ENCODE measurements around the gene ADCYAP1. TPM values are rescaled to one million over a fixed set of nuclear protein-coding genes. Genes with fewer than 3 reads are reported as not detected.
"Not testable (repeated sequence)": the region's sequence is repeated elsewhere in the genome, so short reads cannot be mapped to it uniquely, and the experiment has no call there.

ADCYAP1 gene
- total RNA-seq (not detected), polyA plus RNA-seq (not detected)

DNA sequence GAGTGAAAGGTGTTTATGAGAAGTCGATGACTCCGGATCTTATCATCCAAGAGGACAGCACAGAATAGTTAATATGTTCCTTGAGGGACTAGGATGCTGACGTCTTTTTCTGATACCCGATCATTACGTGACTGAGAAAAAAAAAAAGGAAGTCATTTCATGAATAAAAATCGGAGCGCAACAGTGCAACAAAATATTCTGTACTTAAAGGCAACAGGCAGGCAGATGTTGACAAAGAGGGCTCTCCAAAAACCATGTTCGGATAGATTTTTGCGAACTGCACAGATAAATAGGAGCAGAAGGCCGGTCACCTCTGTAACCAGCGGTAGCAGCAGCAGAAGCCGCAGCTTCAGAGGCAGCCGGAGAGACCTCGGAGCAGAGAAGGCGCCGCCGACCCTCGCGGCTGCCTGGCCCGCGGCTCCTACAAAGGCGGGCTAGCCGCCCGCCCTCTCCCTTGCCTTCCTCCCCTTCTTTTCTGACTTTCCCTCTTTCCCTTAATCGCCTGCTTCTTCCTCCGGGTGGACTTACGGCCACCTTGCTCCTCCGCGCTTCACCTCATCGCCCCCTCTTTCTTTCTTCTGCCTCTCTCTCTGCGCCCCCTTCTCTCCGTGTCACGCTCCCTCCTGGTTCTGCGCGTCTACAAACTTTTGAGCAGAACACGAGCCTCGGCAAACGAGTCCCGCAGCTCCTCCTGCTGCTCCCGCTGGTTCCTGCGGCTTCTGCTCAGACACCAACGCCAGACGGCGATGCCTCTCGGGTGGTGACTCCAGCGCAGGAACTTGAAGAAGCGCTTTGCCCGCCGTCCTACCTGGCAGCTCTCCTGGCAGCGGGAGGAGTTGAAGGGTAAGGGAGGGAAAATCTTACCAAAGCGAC lies at the start of gene ADCYAP1:
Gene ADCYAP1 (plus strand): TSS at position 654 of the 873 bp plus-strand sequence. CDS start 516 bp downstream, outside the sequence.
- DNase-seq (no peak), ATAC-seq (ENCODE audit: low read depth in 2 of 2) (no peak)
- H3K9me3 ChIP-seq (ENCODE audit: control insufficient read depth in 2 of 2, low read length in 2 of 2): no peaks in the 10 kb centered on the region
- H3K4me3 ChIP-seq (ENCODE audit: low read depth, low read length): no peak within 1 kb of the TSS
- Mint-ChIP-seq H3K27ac (no peak within 1 kb of the TSS), H3K27me3 (peaks cover 80% of the 10 kb centered on the region), H3K9me3 (peaks cover 0 to 7% (median 5%) of the 10 kb centered on the region in 7 donors), H3K4me1 (peaks cover 0 to 24% (median 9%) of the 10 kb centered on the region in 4 donors), H3K36me3 (no peaks in the 10 kb centered on the region), H3K4me3 (peak within 1 kb of the TSS in 2 of 4 donors; percentile 18 to 79)
- H3K4me1 ChIP-seq (ENCODE audit: control insufficient read depth, insufficient read depth, low read length, poor library complexity, severe bottlenecking): peaks cover 24% of the 10 kb centered on the region
- H3K27me3 ChIP-seq (ENCODE audit: control insufficient read depth, insufficient read depth, low read length): peaks cover 13% of the 10 kb centered on the region
- H3K36me3 ChIP-seq (ENCODE audit: control insufficient read depth, insufficient read depth, low read length): no peaks in the 10 kb centered on the region
- H3K27ac ChIP-seq (ENCODE audit: insufficient read depth, low read length, poor library complexity, severe bottlenecking): no peak within 1 kb of the TSS

DNA sequence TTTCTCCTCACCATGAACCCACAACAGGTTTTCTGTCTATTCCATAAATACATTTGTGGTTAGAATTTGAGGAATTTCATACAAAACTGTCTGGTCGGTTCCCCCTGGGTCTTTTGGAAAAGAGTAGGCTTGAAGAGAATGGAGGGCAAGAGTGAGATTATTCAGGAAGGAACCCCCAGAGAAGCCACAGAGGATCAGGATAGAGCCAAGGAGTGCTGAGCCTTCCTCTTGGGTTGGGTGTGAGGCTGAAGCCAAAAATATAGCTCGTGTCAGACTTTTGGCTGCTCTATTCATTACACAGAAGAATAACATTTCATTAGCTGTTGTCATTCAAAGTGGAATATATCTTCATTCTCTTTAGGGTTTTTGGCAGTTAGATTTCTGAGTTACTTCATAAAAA lies 46.7 kb upstream of the ADCYAP1 start:
- H3K36me3 ChIP-seq (ENCODE audit: control insufficient read depth, insufficient read depth, low read length): no peaks in the 10 kb centered on the region
- DNase-seq (no peak), ATAC-seq (ENCODE audit: low read depth in 2 of 2) (no peak)
- H3K27ac ChIP-seq (ENCODE audit: insufficient read depth, low read length, poor library complexity, severe bottlenecking): no peak overlapping the region
- no peak overlapping the region for H3K27ac Mint-ChIP-seq
- H3K4me1 Mint-ChIP-seq: no peaks in the 10 kb centered on the region
- no peak overlapping the region for H3K4me3 Mint-ChIP-seq
- no peak overlapping the region for H3K4me3 ChIP-seq (ENCODE audit: low read depth, low read length)
- no peaks in the 10 kb centered on the region for H3K9me3 ChIP-seq (ENCODE audit: control insufficient read depth in 2 of 2, low read length in 2 of 2)
- no peaks in the 10 kb centered on the region for H3K36me3 Mint-ChIP-seq
- peaks cover 3% of the 10 kb centered on the region for H3K27me3 ChIP-seq (ENCODE audit: control insufficient read depth, insufficient read depth, low read length)
- peaks cover 28% of the 10 kb centered on the region for H3K27me3 Mint-ChIP-seq
- H3K9me3 Mint-ChIP-seq: no peaks in the 10 kb centered on the region
- no peaks in the 10 kb centered on the region for H3K4me1 ChIP-seq (ENCODE audit: control insufficient read depth, insufficient read depth, low read length, poor library complexity, severe bottlenecking)

DNA sequence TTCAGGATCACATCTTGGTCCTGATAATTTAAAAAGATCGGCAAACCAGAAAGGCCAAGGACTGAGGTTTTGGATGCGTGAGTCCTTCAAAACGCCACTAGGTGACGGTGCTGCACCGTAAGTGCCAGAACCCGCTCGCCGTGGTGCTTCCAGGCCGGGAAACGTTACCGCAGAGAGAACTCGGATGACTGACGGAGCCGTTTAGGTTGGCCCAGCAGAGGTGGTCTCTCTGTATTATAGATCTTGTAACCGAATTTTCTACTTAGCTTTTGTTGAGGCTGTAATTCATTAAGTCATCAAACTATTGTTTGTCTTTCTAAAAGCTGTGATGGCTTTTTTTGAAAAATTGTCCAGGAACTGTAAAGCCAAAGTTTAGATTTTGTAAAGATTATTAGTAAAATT lies 39.8 kb upstream of the ADCYAP1 start:
- H3K9me3 ChIP-seq (ENCODE audit: control insufficient read depth in 2 of 2, low read length in 2 of 2): no peaks in the 10 kb centered on the region
- Mint-ChIP-seq H3K4me1 (peaks cover 0 to 6% (median 6%) of the 10 kb centered on the region in 4 donors), H3K27ac (no peak overlapping the region), H3K4me3 (no peak overlapping the region), H3K27me3 (peaks cover 37% of the 10 kb centered on the region), H3K36me3 (no peaks in the 10 kb centered on the region), H3K9me3 (peaks cover 0 to 2% (median 0%) of the 10 kb centered on the region in 7 donors)
- no peaks in the 10 kb centered on the region for H3K36me3 ChIP-seq (ENCODE audit: control insufficient read depth, insufficient read depth, low read length)
- peaks cover 14% of the 10 kb centered on the region for H3K27me3 ChIP-seq (ENCODE audit: control insufficient read depth, insufficient read depth, low read length)
- no peak overlapping the region for H3K27ac ChIP-seq (ENCODE audit: insufficient read depth, low read length, poor library complexity, severe bottlenecking)
- ATAC-seq (ENCODE audit: low read depth in 2 of 2): peak; percentile 31 to 58
- H3K4me1 ChIP-seq (ENCODE audit: control insufficient read depth, insufficient read depth, low read length, poor library complexity, severe bottlenecking): no peaks in the 10 kb centered on the region
- DNase-seq: peak; percentile 19 to 73 (median 46)
- no peak overlapping the region for H3K4me3 ChIP-seq (ENCODE audit: low read depth, low read length)

DNA sequence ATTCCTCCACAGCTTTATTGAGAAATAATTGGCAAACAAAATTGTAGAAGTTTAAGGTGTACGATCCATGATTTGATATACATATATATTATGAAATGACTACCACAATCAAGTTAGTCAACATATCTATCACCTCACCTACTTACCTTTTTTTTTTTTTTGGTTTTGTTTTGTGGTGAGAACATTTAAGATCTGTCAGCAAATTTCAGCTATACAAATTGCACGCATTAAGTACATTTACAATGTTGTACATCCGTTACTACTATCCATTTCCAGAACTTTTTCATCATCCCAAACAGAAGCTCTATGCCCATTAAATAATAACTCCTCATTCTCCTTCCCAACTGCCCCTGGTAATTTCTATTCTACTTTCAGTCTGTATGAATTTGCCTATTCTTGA lies 37.4 kb upstream of the ADCYAP1 start:
- no peaks in the 10 kb centered on the region for H3K4me1 ChIP-seq (ENCODE audit: control insufficient read depth, insufficient read depth, low read length, poor library complexity, severe bottlenecking)
- H3K27me3 ChIP-seq (ENCODE audit: control insufficient read depth, insufficient read depth, low read length): peaks cover 14% of the 10 kb centered on the region
- no peak overlapping the region for H3K4me3 ChIP-seq (ENCODE audit: low read depth, low read length)
- H3K4me1 Mint-ChIP-seq: peaks cover 0 to 6% (median 6%) of the 10 kb centered on the region in 4 donors
- H3K36me3 ChIP-seq (ENCODE audit: control insufficient read depth, insufficient read depth, low read length): no peaks in the 10 kb centered on the region
- peaks cover 6% of the 10 kb centered on the region for H3K36me3 Mint-ChIP-seq
- H3K9me3 ChIP-seq (ENCODE audit: control insufficient read depth in 2 of 2, low read length in 2 of 2): no peaks in the 10 kb centered on the region
- H3K27ac Mint-ChIP-seq: no peak overlapping the region
- H3K27ac ChIP-seq (ENCODE audit: insufficient read depth, low read length, poor library complexity, severe bottlenecking): no peak overlapping the region
- ATAC-seq (ENCODE audit: low read depth in 2 of 2) (no peak), DNase-seq (no peak)
- H3K4me3 Mint-ChIP-seq: no peak overlapping the region
- H3K27me3 Mint-ChIP-seq: peaks cover 33% of the 10 kb centered on the region
- peaks cover 0 to 3% (median 0%) of the 10 kb centered on the region in 7 donors for H3K9me3 Mint-ChIP-seq

DNA sequence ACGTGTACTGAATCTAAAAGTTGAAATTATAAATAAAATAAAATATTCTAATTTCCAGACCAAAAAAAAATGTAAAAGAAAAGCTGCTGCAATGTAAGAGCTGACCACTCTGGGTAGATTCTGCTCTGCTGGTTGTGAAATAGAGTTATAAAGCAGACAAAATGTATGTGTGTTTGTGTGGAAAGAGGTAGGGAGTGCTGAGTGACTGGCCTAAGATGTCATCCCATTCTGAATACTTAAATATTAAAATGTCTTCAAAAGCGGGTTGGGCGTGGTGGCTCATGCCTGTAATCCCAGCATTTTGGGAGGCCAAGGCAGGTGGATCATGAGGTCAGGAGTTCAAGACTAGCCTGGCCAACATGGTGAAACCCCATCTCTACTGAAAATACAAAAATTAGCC lies 31.2 kb upstream of the ADCYAP1 start:
- not testable (repeated sequence) for H3K9me3 ChIP-seq (ENCODE audit: control insufficient read depth in 2 of 2, low read length in 2 of 2); H3K4me3 ChIP-seq (ENCODE audit: low read depth, low read length); H3K27me3 ChIP-seq (ENCODE audit: control insufficient read depth, insufficient read depth, low read length); H3K36me3 Mint-ChIP-seq; ATAC-seq (ENCODE audit: low read depth in 2 of 2); H3K9me3 Mint-ChIP-seq; DNase-seq; H3K4me1 ChIP-seq (ENCODE audit: control insufficient read depth, insufficient read depth, low read length, poor library complexity, severe bottlenecking); H3K36me3 ChIP-seq (ENCODE audit: control insufficient read depth, insufficient read depth, low read length); H3K27ac ChIP-seq (ENCODE audit: insufficient read depth, low read length, poor library complexity, severe bottlenecking)
- peaks cover 12% of the 10 kb centered on the region for H3K27me3 Mint-ChIP-seq
- peak overlapping the region in 2 of 3 donors; percentile 38 to 42 for H3K27ac Mint-ChIP-seq
- H3K4me1 Mint-ChIP-seq: peaks cover 6 to 16% (median 10%) of the 10 kb centered on the region in 4 donors
- H3K4me3 Mint-ChIP-seq: peak overlapping the region; percentile 20 to 81 (median 75)

DNA sequence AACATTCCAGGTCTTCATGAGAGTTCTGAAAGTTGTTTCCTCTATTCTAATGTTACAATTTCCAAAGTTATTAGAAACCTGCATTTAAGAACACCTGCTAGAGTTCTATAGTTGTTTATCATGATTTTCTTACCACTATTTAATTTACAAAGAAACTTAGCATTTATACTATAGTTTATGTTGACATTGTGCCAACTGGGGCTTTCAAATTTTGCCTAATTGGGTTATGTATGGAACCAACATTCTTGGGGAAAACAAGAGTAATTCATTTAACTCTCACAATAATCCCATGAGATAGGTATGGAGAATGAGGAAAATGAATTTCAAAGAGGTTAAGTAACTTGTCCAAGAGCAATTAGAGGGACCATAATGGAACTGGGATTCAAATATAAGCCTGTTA lies 28.8 kb upstream of the ADCYAP1 start:
- Mint-ChIP-seq H3K36me3 (peaks cover 6% of the 10 kb centered on the region), H3K27me3 (peaks cover 13% of the 10 kb centered on the region), H3K4me1 (peaks cover 6 to 16% (median 10%) of the 10 kb centered on the region in 4 donors), H3K4me3 (no peak overlapping the region), H3K9me3 (peaks cover 0 to 7% (median 0%) of the 10 kb centered on the region in 7 donors), H3K27ac (no peak overlapping the region)
- no peaks in the 10 kb centered on the region for H3K4me1 ChIP-seq (ENCODE audit: control insufficient read depth, insufficient read depth, low read length, poor library complexity, severe bottlenecking)
- H3K9me3 ChIP-seq (ENCODE audit: control insufficient read depth in 2 of 2, low read length in 2 of 2): no peaks in the 10 kb centered on the region
- no peaks in the 10 kb centered on the region for H3K27me3 ChIP-seq (ENCODE audit: control insufficient read depth, insufficient read depth, low read length)
- H3K36me3 ChIP-seq (ENCODE audit: control insufficient read depth, insufficient read depth, low read length): no peaks in the 10 kb centered on the region
- no peak overlapping the region for H3K27ac ChIP-seq (ENCODE audit: insufficient read depth, low read length, poor library complexity, severe bottlenecking)
- no peak overlapping the region for H3K4me3 ChIP-seq (ENCODE audit: low read depth, low read length)
- ATAC-seq (ENCODE audit: low read depth in 2 of 2): no peak
- no peak for DNase-seq

DNA sequence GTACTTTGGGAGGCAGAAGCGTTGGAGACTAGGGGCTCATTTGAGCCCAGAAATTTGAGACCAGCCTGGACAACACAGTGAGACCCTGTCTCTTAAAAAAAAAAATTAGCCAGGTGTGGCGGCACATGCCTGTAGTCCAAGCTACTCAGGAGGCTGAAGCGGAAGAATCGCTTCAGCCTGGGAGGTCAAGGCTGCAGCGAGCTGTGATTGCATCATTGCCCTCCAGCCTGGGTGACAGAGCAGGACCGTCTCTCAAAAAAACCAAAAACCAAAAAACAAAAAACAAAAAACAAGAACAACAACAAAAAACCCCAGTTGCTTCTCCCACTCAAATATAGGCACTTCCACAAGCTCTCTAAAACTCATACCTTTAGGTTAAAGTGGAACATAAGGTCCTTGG lies 27.4 kb upstream of the ADCYAP1 start:
- Histone ChIP-seq H3K9me3 (ENCODE audit: control insufficient read depth in 2 of 2, low read length in 2 of 2) (no peaks in the 10 kb centered on the region), H3K4me1 (ENCODE audit: control insufficient read depth, insufficient read depth, low read length, poor library complexity, severe bottlenecking) (no peaks in the 10 kb centered on the region), H3K27ac (ENCODE audit: insufficient read depth, low read length, poor library complexity, severe bottlenecking) (no peak overlapping the region), H3K36me3 (ENCODE audit: control insufficient read depth, insufficient read depth, low read length) (no peaks in the 10 kb centered on the region), H3K4me3 (ENCODE audit: low read depth, low read length) (no peak overlapping the region), H3K27me3 (ENCODE audit: control insufficient read depth, insufficient read depth, low read length) (no peaks in the 10 kb centered on the region)
- ATAC-seq (ENCODE audit: low read depth in 2 of 2) (no peak), DNase-seq (no peak)
- H3K27ac Mint-ChIP-seq: no peak overlapping the region
- no peak overlapping the region for H3K4me3 Mint-ChIP-seq
- H3K27me3 Mint-ChIP-seq: peaks cover 12% of the 10 kb centered on the region
- H3K9me3 Mint-ChIP-seq: peaks cover 0 to 7% (median 0%) of the 10 kb centered on the region in 7 donors
- no peaks in the 10 kb centered on the region for H3K36me3 Mint-ChIP-seq
- H3K4me1 Mint-ChIP-seq: peaks cover 6 to 16% (median 10%) of the 10 kb centered on the region in 4 donors

DNA sequence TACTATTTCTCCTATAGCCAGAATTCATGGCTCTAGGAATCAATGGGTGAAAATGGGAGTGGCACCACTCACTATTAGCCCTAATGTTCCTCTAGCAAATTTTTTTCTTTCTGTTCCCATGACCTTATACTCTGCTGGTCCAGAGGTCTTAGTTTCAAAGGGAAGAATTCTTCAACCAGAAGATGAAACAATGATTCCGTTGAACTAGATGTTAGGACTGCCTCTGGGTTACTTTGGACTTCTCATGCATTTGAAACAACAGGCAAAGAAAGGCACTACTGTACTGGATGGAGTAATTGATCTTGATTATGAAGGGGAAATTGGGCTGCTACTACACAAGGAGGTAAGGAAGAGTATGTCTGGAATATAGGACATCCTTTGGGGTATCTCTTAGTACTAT lies 18.6 kb upstream of the ADCYAP1 start:
- Histone ChIP-seq H3K27me3 (ENCODE audit: control insufficient read depth, insufficient read depth, low read length) (no peaks in the 10 kb centered on the region), H3K36me3 (ENCODE audit: control insufficient read depth, insufficient read depth, low read length) (no peaks in the 10 kb centered on the region), H3K9me3 (ENCODE audit: control insufficient read depth in 2 of 2, low read length in 2 of 2) (no peaks in the 10 kb centered on the region), H3K4me3 (ENCODE audit: low read depth, low read length) (no peak overlapping the region), H3K4me1 (ENCODE audit: control insufficient read depth, insufficient read depth, low read length, poor library complexity, severe bottlenecking) (no peaks in the 10 kb centered on the region), H3K27ac (ENCODE audit: insufficient read depth, low read length, poor library complexity, severe bottlenecking) (no peak overlapping the region)
- ATAC-seq (ENCODE audit: low read depth in 2 of 2): no peak
- no peaks in the 10 kb centered on the region for H3K4me1 Mint-ChIP-seq
- H3K9me3 Mint-ChIP-seq: no peaks in the 10 kb centered on the region
- no peak overlapping the region for H3K4me3 Mint-ChIP-seq
- peaks cover 13% of the 10 kb centered on the region for H3K27me3 Mint-ChIP-seq
- H3K36me3 Mint-ChIP-seq: no peaks in the 10 kb centered on the region
- H3K27ac Mint-ChIP-seq: no peak overlapping the region
- no peak for DNase-seq

All from CD4-positive, CD25-positive, alpha-beta regulatory T cell (primary cell).